ENCODE results near the gene NRG3.

The NRG3 gene

GRCh38 chr10:82737549-82737948, 862.6 kb downstream of the NRG3 start:
- DNase-seq: no peak

GRCh38 chr10:82738592-82738991, 863.6 kb downstream of the NRG3 start:
- no peak for DNase-seq

- no peak for DNase-seq
Measured at GRCh38 chr10:82742478-82742877, 867.5 kb downstream of the NRG3 start.

DNA sequence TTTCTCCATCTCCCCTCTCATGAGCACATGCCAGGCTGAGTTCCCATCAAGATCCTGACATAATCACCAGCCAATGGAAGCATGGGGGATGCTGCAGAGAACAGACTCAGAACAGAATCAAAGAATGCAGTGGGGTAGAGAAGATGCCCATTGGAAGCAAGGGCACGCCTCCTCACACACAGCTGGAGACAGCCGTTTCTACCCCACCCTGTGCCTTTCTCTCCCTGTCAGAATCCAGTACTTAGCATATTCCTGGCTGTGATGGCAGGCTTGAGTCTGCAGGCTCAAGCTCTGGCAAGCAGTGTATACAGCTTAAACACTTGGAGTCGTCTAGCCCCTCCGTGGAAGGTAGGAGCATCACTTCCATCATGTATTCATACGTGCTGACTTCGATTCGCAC, 867.9 kb downstream of the NRG3 start:
- DNase-seq: no peak

- DNase-seq: no peak
Measured at GRCh38 chr10:82750538-82750937, 875.5 kb downstream of the NRG3 start.

- no peak for DNase-seq
Measured at GRCh38 chr10:82757397-82757796, 882.4 kb downstream of the NRG3 start.

DNA sequence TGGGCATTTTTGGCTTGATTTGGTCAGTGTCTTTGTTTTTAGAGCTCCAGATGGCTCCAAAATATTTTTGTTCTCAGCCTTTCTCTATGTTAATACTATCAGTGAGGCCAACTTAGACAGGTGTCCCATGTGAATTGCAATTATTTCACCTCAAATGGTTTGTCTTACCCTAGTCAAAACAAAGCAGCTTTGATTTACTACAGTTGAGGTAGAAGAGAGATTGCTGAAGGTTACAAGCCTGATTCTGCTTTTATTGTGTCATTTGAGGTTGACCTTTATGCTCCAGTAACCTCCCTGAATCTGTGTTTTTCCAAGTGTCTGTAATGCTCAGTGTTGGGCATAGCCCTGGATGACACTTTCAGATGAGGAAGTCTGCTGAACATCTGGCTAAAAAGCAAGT, 882.9 kb downstream of the NRG3 start:
- DNase-seq: no peak

DNA sequence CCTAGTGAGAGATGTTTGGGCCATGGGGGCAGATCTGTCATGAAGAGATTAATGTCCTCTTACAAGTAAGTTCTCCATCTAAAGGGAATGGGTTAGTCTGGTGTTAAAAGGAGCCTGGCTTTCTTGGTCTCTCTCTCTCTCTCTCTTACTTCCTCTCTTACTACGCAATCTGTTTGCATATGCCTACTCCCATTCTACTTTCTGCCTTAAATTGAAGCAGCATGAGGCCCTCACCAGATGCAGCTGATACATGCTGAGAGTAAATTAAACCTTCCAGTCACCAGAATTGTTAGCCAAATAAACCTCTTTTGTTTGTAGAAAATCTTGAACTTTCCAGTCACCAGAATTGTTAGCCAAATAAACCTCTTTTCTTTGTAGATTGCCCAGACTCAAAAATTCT, 884.1 kb downstream of the NRG3 start:
- DNase-seq: no peak

DNA sequence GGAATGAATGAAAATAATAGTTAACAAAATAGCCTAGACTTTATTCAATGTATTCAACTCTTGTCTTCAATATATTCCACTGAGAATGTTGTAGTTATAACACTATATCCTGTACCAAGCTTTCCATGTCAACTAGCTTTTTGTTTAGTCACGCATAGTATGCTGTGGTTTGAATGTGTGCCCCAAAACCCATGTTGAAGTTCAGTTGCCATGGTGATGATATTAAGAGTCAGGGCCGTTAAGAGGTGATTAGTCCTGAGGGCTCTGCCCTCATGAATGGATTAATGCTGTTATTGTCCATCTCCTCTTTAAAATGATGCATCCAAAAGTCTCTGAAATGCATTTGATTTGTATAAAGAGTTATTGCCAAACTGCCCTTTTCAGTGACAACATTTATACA, 887.6 kb downstream of the NRG3 start:
- no peak for DNase-seq

- DNase-seq: no peak
Measured at GRCh38 chr10:82768040-82768439, 893.0 kb downstream of the NRG3 start.

DNA sequence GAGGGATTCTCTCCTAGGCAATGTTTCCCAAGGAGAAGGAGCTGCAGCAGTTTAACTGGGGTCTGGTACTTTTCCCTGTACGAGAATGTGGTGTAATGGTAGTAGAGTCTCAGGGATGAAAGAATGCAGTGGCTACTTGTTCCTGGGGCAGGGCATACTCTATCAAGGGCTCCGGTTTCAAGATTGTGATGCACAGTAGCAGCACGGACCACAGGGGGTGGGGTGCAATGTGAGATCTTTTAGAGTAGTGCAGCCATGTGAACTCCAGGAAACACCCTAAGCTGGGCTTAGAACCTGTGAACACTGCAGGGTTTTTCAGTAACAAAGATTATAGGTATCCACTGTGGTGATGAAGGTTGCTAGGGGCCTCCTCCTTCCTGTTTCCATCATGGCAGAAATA, 903.9 kb downstream of the NRG3 start:
- no peak for DNase-seq

DNA sequence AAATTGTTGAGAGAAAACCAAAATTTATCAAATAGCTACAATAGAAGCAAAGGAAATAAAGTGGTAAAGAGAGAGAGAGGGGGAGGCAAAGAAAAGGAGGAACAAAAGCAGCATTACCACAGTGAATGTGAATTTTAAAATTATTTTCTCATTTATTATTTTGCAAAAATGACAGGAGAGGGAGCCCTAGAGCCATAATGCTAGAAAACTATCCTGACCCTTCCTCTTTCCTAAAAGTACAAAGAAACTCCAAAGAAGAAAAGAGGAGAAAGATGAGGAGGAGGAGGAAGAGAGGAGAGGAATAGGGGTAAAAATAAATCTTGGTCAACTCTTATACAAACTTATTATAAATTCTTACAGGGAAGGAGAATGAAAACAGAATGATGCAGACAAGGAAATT, 921.5 kb downstream of the NRG3 start:
- no peak for DNase-seq

- no peak for DNase-seq
Measured at GRCh38 chr10:82801289-82801688, 926.3 kb downstream of the NRG3 start.

GRCh38 chr10:82811621-82812020, 936.6 kb downstream of the NRG3 start:
- no peak for DNase-seq

GRCh38 chr10:82813856-82814255, 938.9 kb downstream of the NRG3 start:
- DNase-seq: no peak

GRCh38 chr10:82814635-82815034, 939.6 kb downstream of the NRG3 start:
- DNase-seq: no peak

DNA sequence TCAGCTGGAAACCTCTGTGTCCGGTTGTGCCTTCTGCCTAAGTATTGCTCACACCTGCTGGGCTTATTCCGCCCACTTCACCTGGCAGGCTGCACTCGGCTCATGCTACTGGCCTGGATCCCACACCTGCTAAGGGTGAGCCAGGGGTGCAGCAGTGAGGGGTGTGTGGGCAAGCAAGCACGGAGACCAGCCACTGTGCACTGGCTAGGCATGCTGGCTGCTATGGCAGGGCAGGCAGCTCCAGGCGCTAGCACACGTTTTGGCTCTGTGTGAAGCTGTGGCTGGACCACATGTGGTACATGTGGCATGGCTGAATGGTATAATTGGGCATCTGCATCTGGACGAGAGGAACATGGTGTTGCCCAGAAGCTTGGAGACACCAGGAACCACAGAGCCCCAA, 940.7 kb downstream of the NRG3 start:
- DNase-seq: no peak

DNA sequence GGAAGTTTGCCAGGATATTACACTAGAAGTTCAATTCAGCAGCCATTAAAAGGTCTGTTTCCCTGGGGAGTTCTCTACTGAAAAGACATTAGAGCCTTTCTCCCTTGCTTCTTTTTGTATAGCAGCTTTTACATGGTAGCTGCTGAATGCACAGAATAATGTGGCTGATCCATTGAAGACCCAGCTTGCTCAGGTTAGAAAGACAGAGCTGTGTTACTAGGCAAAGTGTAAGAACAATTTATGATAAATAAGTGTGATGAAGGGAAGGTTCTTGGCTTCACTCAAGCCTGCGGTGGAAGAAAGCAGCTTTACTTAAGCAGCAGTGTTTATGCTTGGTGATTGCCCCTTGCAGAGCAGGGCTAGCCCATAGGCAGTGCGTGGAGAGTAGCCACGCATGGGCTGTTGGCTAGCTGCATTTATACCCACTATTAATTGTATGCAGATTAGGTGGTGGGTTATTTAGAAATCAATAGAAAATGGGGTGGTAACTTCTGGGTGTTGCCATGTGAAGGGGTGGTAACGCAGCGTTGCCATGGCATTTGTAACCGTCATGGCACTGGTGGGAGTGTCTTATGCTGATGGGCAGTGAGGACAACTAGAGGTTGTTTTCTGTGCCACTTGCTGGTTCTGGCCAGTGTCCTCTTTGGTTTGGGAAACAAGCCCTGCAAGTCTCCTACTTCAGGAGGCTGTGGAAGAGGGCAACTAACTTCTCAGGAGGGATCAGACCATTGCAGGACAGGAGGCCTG, 942.9 kb downstream of the NRG3 start:
- DNase-seq: no peak

GRCh38 chr10:82821043-82821442, 946.0 kb downstream of the NRG3 start:
- DNase-seq: no peak

DNA sequence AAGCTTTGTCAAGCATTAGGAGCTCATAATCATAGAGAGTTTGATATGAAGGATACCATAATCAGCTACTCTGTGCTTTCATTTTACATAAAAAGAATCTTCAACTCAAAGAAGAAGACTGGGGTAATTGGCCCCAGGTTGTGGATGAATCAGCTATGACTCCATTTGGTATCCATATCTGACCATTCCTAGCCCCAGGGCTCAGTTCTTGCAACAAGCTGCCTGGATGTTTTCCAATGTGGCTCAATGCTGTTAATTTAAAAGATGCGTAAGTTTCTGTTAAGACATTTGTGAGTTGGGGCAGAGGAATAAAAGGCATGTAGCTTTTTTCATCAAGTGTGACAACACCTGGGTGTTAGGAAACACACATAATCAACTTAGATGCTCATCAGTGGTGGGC, 951.1 kb downstream of the NRG3 start:
- DNase-seq: no peak

DNA sequence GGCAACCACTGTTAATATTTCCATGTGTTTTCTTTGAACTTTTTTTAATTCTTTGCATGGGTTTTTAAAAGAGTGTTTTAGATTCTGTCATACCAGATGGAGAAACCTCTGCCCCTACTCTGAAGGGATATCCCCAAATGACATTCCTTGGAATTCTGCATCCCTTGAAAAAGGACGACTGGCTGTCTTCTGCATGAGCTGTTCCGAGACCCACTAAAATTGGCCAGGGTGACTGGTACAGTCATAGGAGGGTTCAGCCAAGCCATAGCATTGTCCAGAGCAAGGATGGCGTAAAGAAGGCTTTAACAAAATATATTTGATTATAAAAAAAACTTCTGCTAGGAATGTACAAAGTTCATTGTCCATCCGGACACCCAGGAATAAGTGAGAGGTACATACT, 952.9 kb downstream of the NRG3 start:
- no peak for DNase-seq

DNA sequence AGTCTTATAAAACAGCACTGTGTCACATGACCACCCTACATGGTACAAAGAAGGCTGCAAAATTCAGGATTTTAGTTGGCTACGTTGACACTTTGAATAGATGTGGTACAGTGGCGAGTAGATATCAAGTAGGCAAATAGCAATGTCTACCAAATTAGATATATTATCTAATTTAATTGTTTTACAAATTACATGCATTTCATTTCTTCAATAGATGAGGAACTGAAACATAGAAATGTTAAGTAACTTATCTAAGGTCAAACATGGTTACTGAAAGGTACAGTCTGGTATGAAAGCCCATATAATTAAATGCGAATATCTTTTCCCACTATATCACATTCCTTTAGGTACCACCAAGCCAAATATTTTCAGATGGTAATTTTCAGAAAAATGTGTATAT, 972.2 kb downstream of the NRG3 start:
- no peak for DNase-seq

DNA sequence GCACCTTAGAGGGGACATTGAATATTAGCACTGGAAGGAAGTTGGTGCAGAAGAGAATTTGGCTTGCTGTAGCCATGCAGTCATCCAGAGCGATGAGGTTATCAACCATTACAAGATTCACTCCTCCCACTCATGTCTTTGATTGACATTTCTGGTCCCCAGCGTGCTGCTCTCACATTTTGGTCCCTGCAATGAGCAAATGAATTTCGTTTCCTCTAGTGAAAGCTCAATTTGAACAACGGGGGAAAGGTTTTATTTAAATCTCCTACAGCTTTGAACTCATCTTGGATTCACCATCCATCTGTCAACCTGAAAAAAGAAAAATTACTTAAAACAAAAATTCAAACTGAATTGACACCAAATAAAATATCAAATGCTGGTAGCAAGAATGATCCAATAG, 975.2 kb downstream of the NRG3 start:
- no peak for DNase-seq

DNA sequence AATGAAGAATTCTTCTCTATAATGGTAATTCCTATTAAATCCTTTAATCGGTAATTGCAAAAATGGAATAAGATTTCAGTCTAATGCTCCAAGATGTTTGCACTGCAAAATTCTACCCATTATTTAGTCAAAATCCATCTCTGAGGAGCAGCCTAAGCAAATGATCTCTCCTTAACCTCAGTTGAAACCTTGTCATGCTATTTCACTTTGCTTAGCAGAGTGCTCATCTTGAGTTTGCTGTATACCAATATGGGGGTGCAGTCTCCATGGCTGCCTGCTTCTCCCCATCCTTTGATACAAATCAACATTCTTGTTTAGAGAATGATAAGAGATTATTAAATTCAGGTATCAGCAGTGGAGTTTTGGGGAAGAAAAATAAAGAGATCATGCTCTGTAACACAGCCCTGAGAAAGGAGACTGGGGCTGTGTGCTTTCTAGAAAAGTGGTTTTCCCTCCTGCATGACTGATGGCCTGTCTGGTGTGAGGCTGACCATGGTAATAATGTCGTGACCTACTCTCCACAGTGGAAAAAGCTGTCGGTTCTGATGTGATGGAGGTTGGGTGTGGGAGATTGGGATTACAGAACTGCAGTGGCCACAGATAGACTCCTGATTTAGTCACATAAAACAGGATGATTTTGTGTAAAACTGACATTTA, 982.1 kb downstream of the NRG3 start:
- no peak for DNase-seq

DNA sequence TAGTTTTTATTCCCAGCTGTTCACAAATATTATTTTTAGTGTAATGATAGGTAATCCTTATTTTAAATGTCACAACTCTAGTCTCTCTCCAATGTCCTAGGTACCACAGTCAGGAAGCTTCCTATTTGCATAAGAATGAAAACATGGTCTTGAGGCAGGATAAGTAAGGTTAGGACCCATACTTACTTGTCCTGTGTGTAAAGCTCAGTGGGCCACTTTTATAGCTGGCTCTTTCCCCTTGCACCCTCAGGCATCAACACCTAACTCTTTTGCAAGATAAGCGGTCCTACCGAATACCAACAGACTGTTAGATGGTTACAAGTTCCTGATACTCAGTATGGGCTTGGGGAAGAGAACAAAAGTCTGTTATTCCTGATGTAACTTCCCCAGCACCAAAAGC, 986.9 kb downstream of the NRG3 start:
- no peak for DNase-seq
